GM19468 (cell line): ENCODE measurements around the gene HPN.
"Not testable (repeated sequence)": the region's sequence is repeated elsewhere in the genome, so short reads cannot be mapped to it uniquely, and the experiment has no call there.

Experiments used
- ATAC-seq: cut with Tn5 transposase; IDR thresholded peaks from one replicate; pipeline ENCODE4 v1.9.1; 2021; ENCODE audit warnings: mild to moderate bottlenecking, moderate library complexity, moderate number of reproducible peaks; ENCODE audit not compliant: unreplicated experiment; ENCODE audit errors: extremely low read depth

The HPN gene

GRCh38 chr19:35041548-35042055, at the start of gene HPN:
HPN (plus strand) TSS chr19:35041721; CDS start chr19:35042507, 786 bp downstream.
- ATAC-seq, result no peak

GRCh38 chr19:34992582-34992981, 48.9 kb upstream of the HPN start:
- not testable (repeated sequence) for ATAC-seq

GRCh38 chr19:34994286-34994642, 47.3 kb upstream of the HPN start:
- ATAC-seq, result no peak

- ATAC-seq, result no peak
Measured at GRCh38 chr19:34994643-34995541, 46.6 kb upstream of the HPN start.

- no peak for ATAC-seq
Measured at GRCh38 chr19:34995551-34995950, 46.0 kb upstream of the HPN start.

- ATAC-seq, result no peak
Measured at GRCh38 chr19:34997071-34997617, 44.4 kb upstream of the HPN start.

- not testable (repeated sequence) for ATAC-seq
Measured at GRCh38 chr19:34998224-34998623, 43.3 kb upstream of the HPN start.

- no peak for ATAC-seq
Measured at GRCh38 chr19:34998777-34999497, 42.6 kb upstream of the HPN start.

- ATAC-seq, result no peak
Measured at GRCh38 chr19:34999498-35000337, 41.8 kb upstream of the HPN start, which contains the start of gene GRAMD1A. GRAMD1A (plus strand) TSS chr19:35000323; CDS start chr19:35000479, 156 bp downstream.

GRCh38 chr19:35000338-35000646, 41.2 kb upstream of the HPN start:
- no peak for ATAC-seq

- no peak for ATAC-seq
Measured at GRCh38 chr19:35000647-35001501, 40.6 kb upstream of the HPN start.

- no peak for ATAC-seq
Measured at GRCh38 chr19:35002037-35002535, 39.4 kb upstream of the HPN start.

- ATAC-seq, result no peak
Measured at GRCh38 chr19:35004517-35005255, 36.8 kb upstream of the HPN start.

- ATAC-seq, result no peak
Measured at GRCh38 chr19:35005256-35005977, 36.1 kb upstream of the HPN start.

- ATAC-seq, result not testable (repeated sequence)
Measured at GRCh38 chr19:35006007-35006341, 35.5 kb upstream of the HPN start.

GRCh38 chr19:35006342-35006998, 35.1 kb upstream of the HPN start:
- ATAC-seq, result no peak

GRCh38 chr19:35006999-35007365, 34.5 kb upstream of the HPN start:
- no peak for ATAC-seq
